Measurements from ENCODE around the gene ZDHHC5.
"Not testable (repeated sequence)": the region's sequence is repeated elsewhere in the genome, so short reads cannot be mapped to it uniquely, and the experiment has no call there.

Gene ZDHHC5

GRCh38 chr11:57662893-57663292, 5.0 kb upstream of the ZDHHC5 start:
- no peak for DNase-seq

GRCh38 chr11:57663975-57664374, 3.9 kb upstream of the ZDHHC5 start:
- DNase-seq, result no peak

- DNase-seq, result peak; percentile 75 to 100 (median 96)
Observed at GRCh38 chr11:57667117-57667735, 688 bp upstream of the ZDHHC5 start.

GRCh38 chr11:57668434-57668782, 494 bp downstream of the ZDHHC5 start:
- peak in 2 of 56 donors; percentile 33 to 48 for DNase-seq

GRCh38 chr11:57674251-57674650, 6.3 kb downstream of the ZDHHC5 start:
- DNase-seq, result no peak

GRCh38 chr11:57675176-57675941, 7.4 kb downstream of the ZDHHC5 start:
- no peak for DNase-seq

- no peak for DNase-seq
Observed at GRCh38 chr11:57679396-57679795, 11.5 kb downstream of the ZDHHC5 start.

- no peak for DNase-seq
Observed at GRCh38 chr11:57680552-57680874, 12.6 kb downstream of the ZDHHC5 start.

GRCh38 chr11:57681168-57681567, 13.3 kb downstream of the ZDHHC5 start:
- DNase-seq, result no peak

GRCh38 chr11:57690474-57690873, 22.6 kb downstream of the ZDHHC5 start:
- DNase-seq, result not testable (repeated sequence)

GRCh38 chr11:57698843-57699365, 31.0 kb downstream of the ZDHHC5 start:
- peak in 1 of 56 donors; percentile 2 for DNase-seq

- DNase-seq, result no peak
Observed at GRCh38 chr11:57699813-57700212, 31.9 kb downstream of the ZDHHC5 start.

GRCh38 chr11:57700425-57700824, 32.5 kb downstream of the ZDHHC5 start:
- no peak for DNase-seq

GRCh38 chr11:57703341-57703740, 35.4 kb downstream of the ZDHHC5 start:
- no peak for DNase-seq

GRCh38 chr11:57704932-57705331, 37.0 kb downstream of the ZDHHC5 start:
- DNase-seq, result no peak

- DNase-seq, result not testable (repeated sequence)
Observed at GRCh38 chr11:57705432-57705831, 37.5 kb downstream of the ZDHHC5 start.

GRCh38 chr11:57709802-57710367, 42.0 kb downstream of the ZDHHC5 start:
- no peak for DNase-seq

- DNase-seq, result peak in 35 of 56 donors; percentile 29 to 91 (median 73)
Observed at GRCh38 chr11:57711414-57712255, 43.7 kb downstream of the ZDHHC5 start, which contains the start of gene MED19. Gene MED19 (minus strand): TSS chr11:57712215. CDS start chr11:57712179, 36 bp downstream.

GRCh38 chr11:57712256-57713150, 44.6 kb downstream of the ZDHHC5 start, which contains the start of gene TMX2:
Gene TMX2 (plus strand): TSS chr11:57712593. CDS start chr11:57712619, 26 bp downstream.
- peak; percentile 35 to 100 (median 93) for DNase-seq

- no peak for DNase-seq
Observed at GRCh38 chr11:57713835-57714234, 45.9 kb downstream of the ZDHHC5 start.
